HG03469 (cell line): ENCODE results near the gene SLC35B2.

Source experiments
- ATAC-seq: cut with Tn5 transposase; IDR thresholded peaks from one replicate; pipeline ENCODE4 v1.9.1; 2021; ENCODE audit warnings: mild to moderate bottlenecking, moderate library complexity, moderate number of reproducible peaks; ENCODE audit not compliant: unreplicated experiment

SLC35B2 gene

DNA sequence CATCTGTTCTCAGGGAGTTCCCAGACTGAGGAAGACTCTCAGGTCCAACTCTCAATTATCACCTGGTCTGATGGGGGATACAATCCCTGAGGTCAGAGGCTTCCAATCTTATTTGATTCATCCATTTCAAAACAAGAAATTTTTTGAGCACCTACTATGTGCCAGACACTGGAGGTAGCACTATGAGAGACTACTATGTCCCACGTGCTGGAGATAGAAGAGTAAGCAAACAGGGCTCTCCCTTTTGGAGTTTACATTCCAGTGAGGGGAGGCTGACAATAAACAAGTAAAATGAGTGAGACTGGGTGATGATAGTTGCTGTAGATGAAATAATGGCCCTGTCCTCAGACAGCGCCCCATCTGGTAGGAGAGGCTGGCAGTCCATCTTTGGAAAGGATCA lies 29.4 kb upstream of the SLC35B2 start:
- no peak for ATAC-seq

GRCh38 chr6:44286285-44286565 lies 28.9 kb upstream of the SLC35B2 start:
- no peak for ATAC-seq

DNA sequence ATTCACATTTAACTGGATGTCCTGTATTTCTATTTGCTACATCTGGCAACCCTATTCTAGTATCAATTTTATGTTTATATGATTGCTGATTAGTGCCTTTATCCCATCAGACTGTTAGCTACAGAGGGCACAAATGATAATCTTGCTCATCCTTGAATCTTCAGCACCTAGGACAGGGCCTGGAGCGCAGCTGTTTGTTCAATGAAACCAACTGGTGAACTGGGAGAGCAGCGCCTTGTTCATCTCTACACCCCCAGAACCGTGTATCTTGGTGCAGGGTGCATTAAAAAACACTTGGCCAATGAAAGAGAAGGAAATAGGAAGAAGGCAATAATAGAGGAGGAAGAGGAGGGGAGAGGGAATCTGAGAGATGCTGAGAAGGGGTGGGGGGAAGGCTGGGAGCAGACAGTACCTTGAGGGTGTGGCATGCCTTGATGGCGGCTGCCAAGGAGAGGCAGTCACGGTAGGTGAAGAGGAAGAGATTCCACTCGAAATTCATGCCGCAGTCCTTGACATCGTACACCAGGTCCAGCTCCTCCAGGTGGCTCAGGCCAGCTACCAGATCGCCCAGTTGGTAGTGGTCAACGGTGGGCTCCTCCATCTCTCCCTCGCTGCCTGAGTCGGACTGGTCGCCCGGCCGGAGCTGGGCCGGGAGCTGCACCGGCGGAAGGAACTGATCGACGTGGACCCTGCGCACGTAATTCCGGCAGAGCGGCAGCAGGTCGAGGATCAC lies 28.4 kb upstream of the SLC35B2 start:
- no peak for ATAC-seq

GRCh38 chr6:44284867-44285266 lies 27.5 kb upstream of the SLC35B2 start:
- no peak for ATAC-seq

- ATAC-seq = no peak
Observed at GRCh38 chr6:44284121-44284520, 26.8 kb upstream of the SLC35B2 start.

GRCh38 chr6:44278774-44279697 lies 21.7 kb upstream of the SLC35B2 start:
- ATAC-seq = no peak

DNA sequence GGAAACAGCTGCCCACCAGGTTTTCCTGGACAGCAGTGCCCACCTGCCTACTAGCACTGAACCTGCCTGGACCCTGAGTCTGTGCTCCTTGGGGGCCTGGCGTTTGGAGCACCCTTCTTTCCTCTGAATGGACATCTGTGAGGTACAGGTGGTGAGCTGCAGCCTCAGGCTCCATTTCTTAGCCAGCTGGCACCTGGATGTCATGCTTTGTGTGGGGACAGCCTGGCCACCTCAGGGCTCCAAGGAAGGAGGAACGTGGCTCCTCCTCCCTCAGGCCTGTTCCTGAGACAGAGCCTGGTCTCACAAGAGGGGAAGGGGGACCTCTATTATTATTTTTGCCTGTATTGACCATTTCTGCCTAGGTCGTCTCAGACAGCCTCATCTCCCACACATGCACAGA lies 21.0 kb upstream of the SLC35B2 start:
- ATAC-seq = no peak

DNA sequence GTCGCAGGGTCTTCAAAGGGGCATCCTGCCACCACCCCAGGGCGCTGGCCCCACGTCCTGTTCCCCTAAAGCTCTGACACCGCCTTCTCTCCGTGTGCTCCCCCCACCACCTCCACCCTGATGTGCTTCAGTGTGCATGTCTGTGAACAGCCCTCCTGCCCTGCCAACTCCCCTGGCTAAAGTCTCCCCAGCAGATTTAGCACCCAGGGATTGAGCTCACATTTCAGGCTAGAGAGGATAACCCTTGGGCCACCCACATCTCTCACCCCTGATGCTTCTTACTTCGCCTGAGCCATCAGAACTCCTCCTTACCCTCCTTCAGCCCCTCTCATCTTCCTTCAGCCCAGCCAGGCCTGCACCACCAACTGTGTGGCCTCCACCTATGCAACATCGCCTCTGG lies 20.4 kb upstream of the SLC35B2 start:
- no peak for ATAC-seq

DNA sequence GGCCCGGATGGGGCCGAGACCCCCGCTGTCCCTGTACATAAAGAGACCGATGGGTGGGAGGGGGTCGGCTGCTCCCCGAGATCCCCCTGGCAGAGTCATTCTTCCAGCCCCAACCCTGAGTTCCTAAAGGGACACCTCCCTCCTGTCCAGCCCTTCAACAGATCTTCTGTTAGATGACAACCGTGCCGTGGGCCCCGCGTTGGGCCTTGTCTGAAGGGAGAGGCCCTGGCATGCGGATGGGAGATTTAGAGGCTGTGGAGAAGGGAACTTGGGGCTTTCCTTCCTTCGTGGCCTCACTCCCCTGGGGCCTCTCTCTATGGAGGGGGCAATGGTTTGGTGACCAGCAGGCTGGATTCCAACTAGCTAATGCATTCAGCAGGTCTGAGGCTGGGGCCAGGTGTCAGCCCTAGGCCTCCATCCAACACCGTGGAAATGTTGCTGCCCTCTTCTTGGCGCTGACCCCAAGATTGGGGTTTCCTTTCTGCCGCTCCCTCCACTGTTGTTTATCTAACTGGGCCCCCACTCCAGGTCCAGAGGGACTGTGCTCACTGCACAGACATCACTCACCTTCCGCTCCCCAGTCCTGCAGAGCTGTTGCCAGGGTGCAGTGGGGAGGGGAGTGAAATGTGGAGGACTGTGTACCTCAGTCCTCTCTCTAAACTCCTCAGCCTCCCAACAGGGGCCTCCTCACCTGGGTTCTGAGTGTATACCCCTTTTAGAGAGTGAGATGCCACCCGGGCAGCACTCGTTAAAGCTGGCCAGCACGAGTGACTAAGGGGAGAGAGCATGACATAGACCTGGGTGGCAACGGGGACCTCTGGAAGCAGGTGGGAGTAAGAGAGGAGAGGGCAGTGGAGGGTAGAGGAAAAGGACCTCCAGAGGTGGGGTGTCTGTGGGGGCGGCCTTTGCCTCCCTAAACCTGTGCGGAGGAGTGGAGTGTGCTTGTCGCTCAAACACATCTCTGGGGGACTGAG lies 19.6 kb upstream of the SLC35B2 start:
- ATAC-seq = no peak

DNA sequence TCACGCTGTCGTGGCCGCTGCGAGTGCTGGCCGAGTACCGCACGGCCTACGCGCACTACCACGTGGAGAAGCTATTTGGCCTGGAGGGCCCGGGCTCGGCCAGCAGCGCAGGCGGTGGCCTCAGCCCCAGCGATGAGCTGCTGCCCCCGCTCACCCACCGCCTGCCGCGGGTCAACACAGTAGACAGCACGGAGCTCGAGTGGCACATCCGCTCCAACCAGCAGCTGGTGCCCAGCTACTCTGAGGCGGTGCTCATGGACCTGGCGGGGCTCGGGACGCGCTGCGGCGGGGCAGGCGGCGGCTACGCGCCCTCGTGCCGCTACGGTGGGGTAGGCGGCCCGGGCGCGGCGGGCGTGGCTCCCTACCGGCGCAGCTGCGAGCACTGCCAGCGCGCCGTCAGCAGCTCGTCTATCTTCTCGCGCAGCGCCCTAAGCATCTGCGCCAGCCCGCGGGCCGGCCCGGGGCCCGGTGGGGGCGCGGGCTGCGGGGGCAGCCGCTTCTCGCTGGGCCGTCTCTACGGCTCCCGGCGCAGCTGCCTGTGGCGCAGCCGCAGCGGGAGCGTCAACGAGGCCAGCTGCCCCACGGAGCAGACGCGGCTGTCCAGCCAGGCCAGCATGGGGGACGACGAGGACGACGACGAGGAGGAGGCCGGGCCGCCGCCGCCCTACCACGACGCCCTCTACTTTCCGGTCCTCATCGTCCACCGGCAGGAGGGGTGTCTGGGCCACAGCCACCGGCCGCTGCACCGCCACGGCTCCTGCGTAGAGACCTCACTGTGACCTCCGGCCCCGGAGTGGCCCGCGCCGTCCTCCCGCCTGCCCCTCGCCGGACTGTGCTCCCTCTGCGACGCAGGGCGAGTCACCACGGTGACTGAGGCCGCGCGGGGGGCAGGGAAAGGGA lies 18.7 kb upstream of the SLC35B2 start:
- no peak for ATAC-seq

DNA sequence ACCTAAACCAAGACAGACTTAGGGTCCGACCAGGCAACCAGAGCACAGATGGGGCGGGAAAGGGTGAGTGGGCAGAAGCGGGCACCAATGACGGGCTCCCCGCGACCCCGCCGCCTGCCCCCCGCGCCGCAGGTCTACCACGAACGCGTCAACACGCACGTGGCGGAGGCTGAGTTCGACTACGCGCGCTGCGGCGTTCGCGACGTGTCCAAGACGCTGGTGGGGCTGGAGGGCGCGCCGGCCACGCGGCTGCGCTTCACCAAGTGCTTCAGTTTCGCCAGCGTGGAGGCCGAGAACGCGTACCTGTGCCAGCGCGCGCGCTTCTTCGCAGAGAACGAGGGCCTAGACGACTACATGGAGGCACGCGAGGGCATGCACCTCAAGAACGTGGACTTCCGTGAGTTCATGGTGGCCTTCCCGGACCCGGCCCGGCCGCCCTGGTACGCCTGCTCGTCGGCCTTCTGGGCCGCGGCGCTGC lies 18.0 kb upstream of the SLC35B2 start:
- no peak for ATAC-seq

- no peak for ATAC-seq
Observed at GRCh38 chr6:44273617-44274016, 16.3 kb upstream of the SLC35B2 start.

DNA sequence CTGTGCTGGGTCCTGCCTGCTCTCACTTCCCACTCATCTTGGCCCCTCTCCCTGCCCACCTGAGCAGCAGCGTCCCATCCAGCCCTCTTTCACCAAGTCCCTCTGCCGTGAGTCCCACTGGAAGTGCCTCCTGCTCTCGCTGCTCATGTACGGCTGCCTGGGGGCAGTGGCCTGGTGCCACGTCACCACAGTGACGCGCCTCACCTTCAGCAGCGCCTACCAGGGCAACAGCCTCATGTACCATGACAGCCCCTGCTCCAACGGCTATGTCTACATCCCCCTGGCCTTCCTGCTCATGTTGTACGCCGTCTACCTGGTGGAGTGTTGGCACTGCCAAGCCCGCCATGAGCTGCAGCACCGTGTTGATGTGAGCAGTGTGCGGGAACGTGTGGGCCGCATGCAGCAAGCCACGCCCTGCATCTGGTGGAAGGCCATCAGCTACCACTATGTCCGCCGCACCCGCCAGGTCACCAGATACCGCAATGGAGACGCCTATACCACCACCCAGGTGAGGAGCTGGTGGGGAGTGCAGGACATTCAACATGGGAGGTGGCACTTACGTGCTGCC lies 15.8 kb upstream of the SLC35B2 start:
- no peak for ATAC-seq

DNA sequence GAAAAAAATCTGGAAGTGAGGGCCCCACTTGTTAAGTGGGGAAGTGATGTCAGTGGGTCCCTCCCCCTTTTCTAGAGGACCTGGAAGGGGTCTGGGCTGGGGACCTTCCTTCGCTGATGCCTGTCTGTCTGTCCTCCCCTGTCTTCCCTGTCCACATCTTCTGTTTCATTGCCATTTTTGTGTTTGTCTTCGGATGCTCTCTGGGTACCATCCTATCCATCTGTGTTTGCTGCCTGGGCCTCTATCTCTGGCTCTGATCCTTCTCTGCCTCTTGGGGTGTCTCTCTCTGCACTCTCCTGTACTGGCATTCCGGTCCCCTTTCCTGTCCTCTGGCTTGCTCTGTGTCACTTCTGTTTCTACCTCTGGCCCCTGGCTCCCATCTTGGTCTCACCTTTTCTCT lies 15.2 kb upstream of the SLC35B2 start:
- ATAC-seq = no peak

DNA sequence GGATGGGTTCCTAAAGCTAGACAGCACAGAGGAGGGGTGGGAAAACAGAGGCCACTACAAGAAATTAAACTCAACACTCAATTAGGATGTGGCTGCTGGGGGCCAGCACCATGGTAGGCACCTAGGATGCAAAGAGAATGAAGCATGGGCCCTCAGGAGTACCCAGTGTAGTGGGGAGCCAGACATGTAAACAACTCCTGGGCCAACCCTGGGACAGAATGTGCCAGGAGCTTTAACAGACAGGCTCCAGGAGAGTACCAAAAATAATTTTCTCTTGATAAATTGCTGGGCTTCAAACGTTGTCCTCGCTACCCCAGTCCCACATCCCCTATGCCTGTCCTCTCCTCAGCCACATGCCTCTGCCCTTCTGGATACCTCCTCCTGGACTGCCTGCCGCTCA lies 14.6 kb upstream of the SLC35B2 start:
- ATAC-seq = no peak

DNA sequence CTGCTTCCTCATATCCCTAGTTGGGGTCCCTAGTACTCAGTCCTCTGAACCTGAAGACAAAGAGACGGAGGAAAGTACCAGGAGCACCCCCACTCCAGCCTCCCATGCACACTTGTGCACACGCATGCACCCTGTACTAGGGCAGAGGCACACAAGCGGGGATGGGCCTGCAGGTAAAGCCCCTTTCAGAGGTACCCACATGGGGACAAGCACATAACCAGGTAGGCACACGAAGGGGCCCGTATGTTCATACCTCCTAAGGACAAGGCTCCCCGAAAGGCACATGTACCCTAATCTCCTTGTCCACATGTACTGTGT lies 14.0 kb upstream of the SLC35B2 start:
- ATAC-seq = no peak

DNA sequence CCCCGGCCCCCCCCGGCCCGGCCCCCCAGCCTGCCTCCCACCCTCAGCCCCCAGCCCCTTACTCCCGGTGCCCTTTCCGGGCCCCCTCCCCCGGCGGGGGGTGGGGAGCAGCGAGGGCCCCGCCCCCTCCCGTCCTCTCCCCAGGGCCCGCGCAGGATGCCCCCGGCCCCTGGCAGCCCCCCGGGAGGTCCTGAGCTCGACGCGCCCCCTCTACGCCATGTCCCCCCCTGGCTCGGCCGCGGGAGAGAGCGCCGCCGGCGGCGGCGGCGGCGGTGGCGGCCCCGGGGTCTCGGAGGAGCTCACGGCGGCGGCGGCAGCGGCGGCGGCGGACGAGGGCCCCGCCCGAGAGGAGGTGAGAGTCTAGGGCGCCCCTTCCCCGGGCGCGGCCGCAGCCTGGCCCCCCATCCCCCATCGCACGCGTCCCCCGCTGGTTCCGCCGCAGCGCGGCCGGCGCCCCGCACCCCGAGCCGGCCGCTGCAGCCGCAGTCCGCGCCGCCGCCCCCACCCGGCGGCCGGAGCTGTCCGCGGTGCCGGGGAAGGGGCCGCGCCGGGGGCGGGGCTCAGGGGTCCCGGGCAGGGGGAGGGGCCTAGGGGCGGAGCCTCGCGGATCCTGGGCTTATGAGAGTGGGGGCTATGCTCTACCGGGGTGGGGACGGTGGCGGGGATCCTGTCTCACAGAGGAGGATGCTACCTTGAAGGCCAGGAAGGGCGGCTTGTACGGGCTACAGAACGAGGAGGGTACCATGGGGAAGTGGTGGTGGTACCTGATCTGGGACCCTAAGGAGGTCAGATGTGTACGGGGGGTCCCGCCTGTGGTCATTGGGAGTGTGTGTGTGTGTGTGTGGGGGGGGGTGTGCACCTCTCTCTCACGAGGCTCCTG lies 13.4 kb upstream of the SLC35B2 start:
- no peak for ATAC-seq

DNA sequence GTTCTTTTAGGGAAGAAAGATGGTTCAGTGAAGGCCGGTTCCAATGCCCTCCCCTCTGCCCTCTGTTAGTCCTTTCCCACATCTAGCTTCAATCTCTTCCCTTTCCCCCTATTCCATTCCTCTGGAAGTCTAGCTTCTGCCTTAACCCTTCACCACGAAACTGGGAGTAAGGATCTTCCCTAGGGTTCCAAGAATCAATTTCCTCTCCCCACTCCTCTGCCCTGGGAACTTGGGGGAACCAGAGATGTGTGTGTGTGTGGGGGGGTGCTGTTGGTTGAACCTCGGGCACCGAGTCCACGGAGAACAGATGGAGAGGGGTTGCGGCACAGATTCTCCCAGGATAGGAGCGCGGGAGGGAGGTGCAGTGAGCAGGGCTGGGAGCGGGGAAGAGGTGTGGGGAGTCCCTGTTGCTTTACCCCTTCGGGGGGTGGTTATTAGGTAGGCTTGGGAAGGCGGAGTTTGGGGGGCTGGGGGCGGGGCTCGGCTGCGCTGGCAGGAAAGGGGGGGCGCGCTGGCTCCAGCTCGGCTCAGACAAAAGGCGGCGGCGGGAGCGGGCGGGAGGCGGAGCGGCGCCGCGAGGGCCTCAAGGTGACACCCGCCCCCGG lies 12.7 kb upstream of the SLC35B2 start, which contains the start of gene TMEM151B:
Gene TMEM151B, plus strand, starts transcription at position 530 of the 605 bp plus-strand sequence. CDS start 293 bp downstream, outside the sequence.
- no peak for ATAC-seq
